HG03558 (cell line): ENCODE data around the gene PROK1.
A peak's percentile ranks its signal among the peaks of the same experiment; 100 is the strongest.
"Not testable (repeated sequence)": the region's sequence is repeated elsewhere in the genome, so short reads cannot be mapped to it uniquely, and the experiment has no call there.

ENCODE experiments used
- ATAC-seq: cut with Tn5 transposase; IDR thresholded peaks from one replicate; pipeline ENCODE4 v1.9.1; 2021; ENCODE audit warnings: moderate number of reproducible peaks; ENCODE audit not compliant: unreplicated experiment; ENCODE audit errors: extremely low read depth

The PROK1 gene

GRCh38 chr1:110450929-110451328, at the start of gene PROK1:
Gene PROK1, plus strand, starts transcription at chr1:110451149. Its CDS starts 68 bp downstream, at chr1:110451217.
- no peak for ATAC-seq

GRCh38 chr1:110403805-110404204, 47.1 kb upstream of the PROK1 start:
- no peak for ATAC-seq

DNA sequence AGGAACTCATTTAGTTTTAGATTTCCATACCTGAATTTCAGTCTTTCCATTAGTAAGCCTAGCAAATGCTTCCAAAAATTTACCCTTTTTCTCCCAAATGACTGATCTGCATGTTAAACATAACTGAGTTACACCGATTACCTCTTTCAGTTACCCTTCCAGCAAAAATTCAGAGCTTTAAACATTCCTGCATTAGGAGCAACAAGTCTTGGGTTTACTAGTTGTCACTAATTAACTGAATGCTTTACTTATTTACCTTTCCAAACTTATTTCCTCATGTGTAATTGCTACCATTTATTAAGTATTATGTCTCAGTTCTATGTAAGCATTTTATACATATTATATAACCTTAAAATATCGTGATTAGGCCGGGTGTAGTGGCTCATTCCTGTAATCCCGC, 46.5 kb upstream of the PROK1 start:
- no peak for ATAC-seq

- ATAC-seq, result not testable (repeated sequence)
These were observed 44.5 kb upstream of the PROK1 start for GRCh38 chr1:110406407-110406806.

DNA sequence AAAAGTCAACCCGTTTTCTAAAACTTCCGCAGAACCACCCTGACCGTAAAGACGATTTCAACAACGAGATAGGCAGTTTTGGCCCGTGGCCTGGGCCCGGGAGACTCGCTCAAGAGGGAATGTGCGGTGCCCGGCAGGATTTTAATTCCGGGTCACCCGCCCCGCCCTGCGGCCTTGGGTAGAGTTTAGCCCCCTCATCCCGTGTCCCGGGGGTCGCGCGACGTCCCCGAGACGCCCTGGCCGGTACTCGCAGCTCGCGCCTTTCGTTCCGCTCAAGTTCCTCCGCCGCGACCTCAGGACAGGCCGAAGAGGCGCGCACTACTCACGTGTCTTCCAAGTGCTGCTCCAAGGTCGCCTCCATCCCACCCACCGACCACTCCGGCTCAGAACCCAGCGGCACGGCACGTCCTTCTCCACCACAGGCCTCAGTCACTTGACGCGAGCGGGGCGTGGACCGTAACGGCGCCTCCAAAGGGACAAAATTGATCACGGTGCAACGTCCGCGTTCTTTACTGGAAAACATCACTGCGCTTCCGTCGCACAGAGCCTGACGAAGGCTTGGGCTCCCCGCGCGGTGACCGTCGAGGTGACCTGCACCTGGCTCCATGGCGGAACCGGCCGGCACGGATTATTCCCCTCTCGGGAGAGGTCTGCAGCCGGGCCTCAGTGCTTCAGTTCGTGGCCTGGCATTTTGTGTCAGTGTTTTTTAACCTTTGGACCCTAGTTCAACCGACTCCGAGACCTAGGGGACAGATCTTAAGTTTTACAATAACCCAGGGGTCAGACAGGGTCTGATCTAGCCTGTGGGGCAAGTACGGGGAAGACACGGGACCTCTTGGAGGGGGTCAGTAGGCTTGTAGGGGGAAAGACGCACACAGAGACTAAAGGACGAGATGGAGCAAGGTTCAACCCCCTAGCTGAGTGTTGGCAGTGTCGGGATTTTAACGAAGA, 43.4 kb upstream of the PROK1 start, which contains the start of gene LAMTOR5:
Gene LAMTOR5 (minus strand): TSS at position 435 of the 951 bp plus-strand sequence. CDS start 74 bp downstream, at position 361.
- ATAC-seq, result peak; percentile 86

DNA sequence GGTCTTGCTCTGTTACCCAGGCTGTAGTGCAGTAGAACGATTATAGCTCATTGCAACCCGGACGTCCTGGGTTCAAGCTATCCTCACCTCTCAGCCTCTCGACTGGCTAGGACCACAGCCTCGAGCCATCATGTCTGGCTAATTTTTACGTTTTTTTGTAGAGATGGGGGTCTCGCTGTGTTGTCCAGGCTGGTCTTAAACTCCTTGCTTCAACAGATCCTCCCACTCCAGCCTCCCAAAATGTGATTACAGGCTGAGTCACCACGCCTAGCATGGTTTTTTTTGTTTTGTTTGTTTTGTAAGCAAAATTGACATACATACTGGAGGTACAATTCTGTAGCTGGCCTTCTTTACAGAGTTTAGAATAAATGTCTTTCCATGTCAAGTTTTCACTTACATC, 42.5 kb upstream of the PROK1 start:
- no peak for ATAC-seq

DNA sequence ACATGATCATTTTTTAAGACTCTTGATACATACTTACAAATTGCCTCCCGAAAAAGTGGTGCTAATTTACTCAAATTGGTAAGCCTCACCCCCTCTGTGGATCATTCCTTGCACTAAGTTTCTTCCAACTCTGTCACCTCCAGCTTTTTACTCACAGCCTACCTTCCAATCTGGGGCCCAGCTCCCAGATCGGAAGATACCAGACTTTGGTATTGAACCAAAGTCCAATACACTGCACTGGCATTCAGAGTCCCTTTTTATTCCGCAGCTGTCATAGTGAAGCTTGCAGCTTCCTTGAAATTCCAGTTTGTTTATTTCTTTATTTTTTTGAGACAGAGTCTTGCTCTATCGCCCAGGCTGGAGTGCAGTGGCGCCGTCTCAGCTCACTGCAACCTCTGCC, 41.6 kb upstream of the PROK1 start:
- ATAC-seq, result no peak

DNA sequence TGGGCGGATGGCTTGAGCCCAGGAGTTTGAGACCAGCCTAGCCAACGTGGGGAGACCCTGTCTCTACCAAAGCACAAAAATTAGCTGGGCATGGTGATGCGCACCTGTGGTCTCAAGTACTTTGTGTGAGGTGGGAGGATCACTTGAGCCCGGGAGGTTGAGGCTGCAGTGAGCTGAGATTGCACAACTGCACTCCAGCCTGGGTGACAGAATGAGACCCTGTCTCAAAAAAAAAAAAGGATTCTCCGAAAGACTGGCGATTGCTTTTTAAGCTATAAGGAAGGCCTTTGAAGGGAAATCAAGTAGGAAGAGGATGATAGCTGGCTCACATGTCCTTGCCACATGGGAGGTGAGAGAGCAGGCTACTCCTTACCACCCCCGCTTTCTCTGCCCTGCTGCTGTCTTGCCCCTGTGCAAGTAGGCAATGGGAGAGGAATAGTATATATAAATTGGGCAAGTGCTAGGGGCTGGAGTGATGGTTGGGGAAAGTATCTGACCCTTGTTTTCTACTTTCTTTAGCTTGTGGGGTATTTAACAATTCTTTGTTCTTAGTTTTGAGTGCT, 39.7 kb upstream of the PROK1 start:
- ATAC-seq, result no peak

DNA sequence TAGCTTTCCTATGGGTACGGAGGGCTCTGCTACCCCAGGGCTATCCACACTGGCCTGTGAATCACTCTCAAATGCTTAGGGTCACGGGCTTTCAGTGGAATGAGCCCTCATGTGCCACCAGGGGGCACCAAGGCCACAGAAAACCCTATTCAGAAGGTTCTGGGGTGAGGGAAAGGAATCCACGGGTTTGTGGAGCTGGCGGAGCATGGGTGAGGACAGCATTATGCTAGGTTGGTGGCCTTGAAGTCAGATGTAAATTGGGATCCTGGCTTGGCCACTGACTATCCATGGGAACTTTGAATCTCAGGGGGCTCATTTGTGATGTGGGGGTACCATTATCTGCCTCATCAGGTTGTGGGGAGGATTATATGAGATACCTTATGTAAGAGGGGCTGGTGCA, 38.4 kb upstream of the PROK1 start:
- ATAC-seq, result no peak

DNA sequence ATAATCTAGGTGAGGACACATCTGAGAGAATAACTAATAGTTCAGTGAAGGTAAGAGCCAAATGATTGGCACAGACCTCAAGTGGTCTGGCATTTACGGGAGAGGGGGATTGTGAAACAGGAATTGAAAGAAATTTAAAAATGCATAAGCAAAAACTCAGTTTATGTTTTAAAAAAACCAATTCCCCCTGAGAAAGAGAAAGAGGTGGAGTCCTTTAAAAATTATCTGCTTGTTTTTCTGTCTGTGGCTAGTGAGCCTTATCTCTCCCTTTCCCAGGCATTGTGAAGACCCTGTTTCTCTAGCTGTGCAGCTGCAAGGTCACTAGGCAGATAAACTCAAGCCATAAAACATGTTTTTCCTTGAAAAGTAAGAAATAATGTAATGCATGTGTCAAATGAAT, 37.9 kb upstream of the PROK1 start:
- ATAC-seq, result not testable (repeated sequence)

- ATAC-seq, result no peak
These were observed 32.2 kb upstream of the PROK1 start for GRCh38 chr1:110418729-110419128.

- no peak for ATAC-seq
These were observed 30.8 kb upstream of the PROK1 start for GRCh38 chr1:110420023-110420662.

DNA sequence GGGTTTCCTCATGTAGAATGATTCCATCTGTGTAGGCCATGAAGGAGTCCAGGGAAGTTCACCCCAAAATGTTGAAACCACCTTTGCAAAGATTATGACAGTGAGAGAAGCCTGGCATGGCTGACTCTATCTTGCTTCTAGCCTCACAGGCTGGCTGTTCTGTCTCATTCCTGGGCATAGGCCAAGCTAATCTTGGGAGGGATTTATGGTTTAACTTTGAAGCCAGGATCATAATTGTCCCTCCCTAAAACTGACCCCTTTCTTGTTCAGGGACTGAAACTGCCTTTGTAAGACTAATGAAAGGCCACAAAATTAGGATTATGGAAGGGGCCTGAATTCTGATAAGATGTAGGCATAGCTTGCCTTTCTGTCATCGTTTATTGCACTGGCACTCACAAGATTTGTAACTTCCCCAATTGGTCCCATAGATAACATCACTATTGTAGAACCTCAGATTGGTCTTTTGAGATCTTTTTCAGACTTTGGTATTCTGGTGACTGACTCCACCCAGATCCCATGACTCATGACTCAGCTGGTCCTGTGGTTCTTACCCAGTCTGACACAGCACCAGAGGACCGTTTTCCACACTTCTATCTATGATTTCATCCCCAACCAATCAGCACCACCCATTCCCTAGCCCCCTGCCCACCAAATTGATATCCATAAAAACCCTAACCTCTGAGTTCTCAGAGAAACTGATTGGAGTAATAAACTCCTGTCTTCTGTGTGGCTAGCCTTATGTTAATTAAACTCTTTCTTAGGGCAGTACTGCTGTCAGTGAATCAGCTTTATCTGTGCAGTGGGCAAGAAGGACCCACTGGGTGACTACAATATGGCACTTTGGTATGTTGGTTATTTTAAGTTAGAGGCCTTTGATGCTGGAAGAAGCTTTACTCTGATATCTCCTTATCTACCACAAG, 29.8 kb upstream of the PROK1 start:
- no peak for ATAC-seq

GRCh38 chr1:110424699-110425611, 26.0 kb upstream of the PROK1 start:
- no peak for ATAC-seq

DNA sequence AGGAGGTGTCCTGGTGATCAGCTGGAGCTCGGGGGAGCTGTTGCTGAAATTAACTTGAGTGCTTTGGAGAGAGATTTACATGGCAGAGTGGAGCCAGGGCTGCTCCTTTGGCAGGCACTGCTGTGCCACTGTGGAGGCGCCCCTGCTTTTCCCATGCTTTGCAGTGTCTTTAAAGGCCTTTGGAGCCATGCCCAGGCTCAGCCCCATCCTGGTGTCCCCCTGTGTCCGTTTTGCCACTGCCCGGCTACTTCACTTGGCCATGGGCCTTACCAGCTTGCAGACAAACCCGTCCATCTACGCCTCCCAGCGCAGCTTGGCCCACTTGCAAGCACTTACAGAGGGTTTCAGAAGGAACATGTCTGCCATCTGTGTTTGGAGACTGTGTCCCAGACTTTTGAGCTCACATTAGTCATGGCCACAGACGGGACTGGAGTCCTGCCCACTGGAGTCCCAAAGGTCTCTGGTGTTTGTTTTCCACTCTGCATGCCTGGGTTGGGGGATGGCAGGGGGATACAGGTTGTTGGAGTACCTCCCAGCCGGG, 25.3 kb upstream of the PROK1 start:
- no peak for ATAC-seq

- no peak for ATAC-seq
These were observed 24.1 kb upstream of the PROK1 start for GRCh38 chr1:110426854-110427253.

DNA sequence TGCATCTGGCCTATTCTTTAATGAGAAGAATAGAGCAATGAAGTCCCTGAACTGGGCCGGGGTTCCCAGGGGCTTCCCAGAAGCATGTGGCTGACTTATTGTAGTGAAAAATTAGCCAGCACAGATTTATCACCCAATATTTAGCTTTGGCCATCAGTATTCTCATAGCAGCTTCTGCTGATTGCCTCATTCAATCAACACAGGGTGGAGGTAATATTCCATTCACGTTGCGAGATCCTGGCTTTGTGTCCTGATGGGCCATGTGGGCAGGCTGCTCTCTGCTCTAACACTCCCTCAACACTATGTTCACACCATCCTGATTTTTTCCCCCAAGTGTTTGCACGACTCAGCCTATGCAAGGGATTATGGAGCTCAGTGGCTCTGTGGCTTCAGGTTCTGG, 22.0 kb upstream of the PROK1 start:
- no peak for ATAC-seq

- no peak for ATAC-seq
These were observed 20.6 kb upstream of the PROK1 start for GRCh38 chr1:110430366-110430765.

DNA sequence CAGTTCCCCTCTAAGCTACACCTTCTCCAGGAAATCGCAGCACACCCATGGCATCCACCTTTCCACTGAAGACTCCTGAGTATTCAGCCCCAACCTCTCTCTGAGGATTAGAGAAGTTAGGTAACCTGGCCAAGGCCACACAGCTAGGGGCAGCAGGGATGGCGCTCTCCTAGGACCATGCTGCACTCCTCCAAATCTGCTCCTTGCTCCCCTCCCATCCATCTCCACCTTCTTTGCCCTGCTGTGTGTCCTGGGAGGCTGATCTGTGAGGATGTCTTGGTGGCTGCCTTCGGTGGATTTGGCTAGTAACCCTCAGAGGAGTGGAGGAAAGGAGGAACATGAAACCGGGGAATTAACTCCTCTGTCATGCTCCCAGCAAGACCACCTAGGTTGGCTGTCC, 20.0 kb upstream of the PROK1 start:
- ATAC-seq, result no peak
